ENCODE data around the gene HACD2. TPM values are rescaled to one million over a fixed set of nuclear protein-coding genes. Genes with fewer than 3 reads are reported as not detected.
A peak's percentile ranks its signal among the peaks of the same experiment; 100 is the strongest.

The HACD2 gene
- total and polyA plus RNA-seq, 4 donors, result 8.8 to 17.2 (median 12.8) TPM

GRCh38 chr3:123528130-123528529, 56.7 kb downstream of the HACD2 start:
- no peaks in the 10 kb centered on the region for H3K36me3 ChIP-seq (ENCODE audit: control insufficient read depth in 1 of 2, insufficient read depth in 2 of 2, low read length in 1 of 2)
- H3K9me3 ChIP-seq (ENCODE audit: control insufficient read depth, low read length), result no peaks in the 10 kb centered on the region
- H3K27me3 ChIP-seq (ENCODE audit: control insufficient read depth in 1 of 2, insufficient read depth in 2 of 2, low read length in 1 of 2), result no peaks in the 10 kb centered on the region
- 93 to 94% methylated on average over 2 of the region's 2 CpGs for WGBS, 2 donors
- no peak for DNase-seq
- H3K27ac ChIP-seq (ENCODE audit: low read depth in 1 of 2, low read length in 2 of 2), result no peak overlapping the region
- no peak for ATAC-seq (ENCODE audit: low FRiP score)
- intact Hi-C loops (cut with DNase I), result no loop called here
- H3K4me1 ChIP-seq (ENCODE audit: control insufficient read depth in 1 of 2, insufficient read depth in 2 of 2, low read length in 2 of 2), result peaks cover 0 to 3% of the 10 kb centered on the region in 2 donors
- no peak overlapping the region for H3K4me3 ChIP-seq (ENCODE audit: low read length in 2 of 2)

GRCh38 chr3:123527046-123527445, 57.8 kb downstream of the HACD2 start:
- no peak for ATAC-seq (ENCODE audit: low FRiP score)
- intact Hi-C loops (cut with DNase I), result no loop called here
- 94 to 95% methylated on average over 3 of the region's 3 CpGs for WGBS, 2 donors
- H3K9me3 ChIP-seq (ENCODE audit: control insufficient read depth, low read length), result no peaks in the 10 kb centered on the region
- no peaks in the 10 kb centered on the region for H3K36me3 ChIP-seq (ENCODE audit: control insufficient read depth in 1 of 2, insufficient read depth in 2 of 2, low read length in 1 of 2)
- no peak for DNase-seq
- no peak overlapping the region for H3K27ac ChIP-seq (ENCODE audit: low read depth in 1 of 2, low read length in 2 of 2)
- H3K4me3 ChIP-seq (ENCODE audit: low read length in 2 of 2), result no peak overlapping the region
- H3K4me1 ChIP-seq (ENCODE audit: control insufficient read depth in 1 of 2, insufficient read depth in 2 of 2, low read length in 2 of 2), result peaks cover 0 to 3% of the 10 kb centered on the region in 2 donors
- H3K27me3 ChIP-seq (ENCODE audit: control insufficient read depth in 1 of 2, insufficient read depth in 2 of 2, low read length in 1 of 2), result no peaks in the 10 kb centered on the region

- ATAC-seq (ENCODE audit: low FRiP score), result no peak
- intact Hi-C loops (cut with DNase I), result no loop called here
Measured at GRCh38 chr3:123526474-123526873, 58.4 kb downstream of the HACD2 start.

GRCh38 chr3:123525433-123525832, 59.4 kb downstream of the HACD2 start:
- DNase-seq (no peak), ATAC-seq (ENCODE audit: low FRiP score) (no peak)
- Histone ChIP-seq H3K4me3 (ENCODE audit: low read length in 2 of 2) (no peak overlapping the region), H3K27ac (ENCODE audit: low read depth in 1 of 2, low read length in 2 of 2) (no peak overlapping the region), H3K36me3 (ENCODE audit: control insufficient read depth in 1 of 2, insufficient read depth in 2 of 2, low read length in 1 of 2) (no peaks in the 10 kb centered on the region), H3K27me3 (ENCODE audit: control insufficient read depth in 1 of 2, insufficient read depth in 2 of 2, low read length in 1 of 2) (no peaks in the 10 kb centered on the region), H3K9me3 (ENCODE audit: control insufficient read depth, low read length) (no peaks in the 10 kb centered on the region), H3K4me1 (ENCODE audit: control insufficient read depth in 1 of 2, insufficient read depth in 2 of 2, low read length in 2 of 2) (peaks cover 0 to 3% of the 10 kb centered on the region in 2 donors)
- intact Hi-C loops (cut with DNase I), result no loop called here
- 93 to 94% methylated on average over 3 of the region's 3 CpGs for WGBS, 2 donors

More at GRCh38 chr3:123526474-123526873, 58.4 kb downstream of the HACD2 start:
- no peaks in the 10 kb centered on the region for H3K36me3 ChIP-seq (ENCODE audit: control insufficient read depth in 1 of 2, insufficient read depth in 2 of 2, low read length in 1 of 2)
- peaks cover 0 to 3% of the 10 kb centered on the region in 2 donors for H3K4me1 ChIP-seq (ENCODE audit: control insufficient read depth in 1 of 2, insufficient read depth in 2 of 2, low read length in 2 of 2)
- H3K9me3 ChIP-seq (ENCODE audit: control insufficient read depth, low read length), result no peaks in the 10 kb centered on the region
- WGBS, 2 donors, result 93 to 94% methylated on average over 1 of the region's 1 CpG
- H3K27me3 ChIP-seq (ENCODE audit: control insufficient read depth in 1 of 2, insufficient read depth in 2 of 2, low read length in 1 of 2), result no peaks in the 10 kb centered on the region
- DNase-seq, result no peak
- H3K4me3 ChIP-seq (ENCODE audit: low read length in 2 of 2), result no peak overlapping the region
- H3K27ac ChIP-seq (ENCODE audit: low read depth in 1 of 2, low read length in 2 of 2), result no peak overlapping the region

- H3K4me1 ChIP-seq (ENCODE audit: control insufficient read depth in 1 of 2, insufficient read depth in 2 of 2, low read length in 2 of 2), result peaks cover 0 to 3% of the 10 kb centered on the region in 2 donors
- no peak overlapping the region for H3K4me3 ChIP-seq (ENCODE audit: low read length in 2 of 2)
- no peaks in the 10 kb centered on the region for H3K36me3 ChIP-seq (ENCODE audit: control insufficient read depth in 1 of 2, insufficient read depth in 2 of 2, low read length in 1 of 2)
- no peaks in the 10 kb centered on the region for H3K27me3 ChIP-seq (ENCODE audit: control insufficient read depth in 1 of 2, insufficient read depth in 2 of 2, low read length in 1 of 2)
- WGBS, 2 donors, result 78 to 81% methylated on average over 4 of the region's 4 CpGs
- DNase-seq (no peak), ATAC-seq (ENCODE audit: low FRiP score) (no peak)
- intact Hi-C loops (cut with DNase I), result no loop called here
- no peaks in the 10 kb centered on the region for H3K9me3 ChIP-seq (ENCODE audit: control insufficient read depth, low read length)
- H3K27ac ChIP-seq (ENCODE audit: low read depth in 1 of 2, low read length in 2 of 2), result no peak overlapping the region
Measured at GRCh38 chr3:123524981-123525380, 59.9 kb downstream of the HACD2 start.

- DNase-seq (peak in 1 of 2 donors; percentile 55), ATAC-seq (ENCODE audit: low FRiP score) (peak; percentile 39)
- Histone ChIP-seq H3K27ac (ENCODE audit: low read depth in 1 of 2, low read length in 2 of 2) (peak overlapping the region in 1 of 2 donors; percentile 37), H3K4me3 (ENCODE audit: low read length in 2 of 2) (no peak overlapping the region), H3K9me3 (ENCODE audit: control insufficient read depth, low read length) (no peaks in the 10 kb centered on the region), H3K4me1 (ENCODE audit: control insufficient read depth in 1 of 2, insufficient read depth in 2 of 2, low read length in 2 of 2) (peaks cover 0 to 7% of the 10 kb centered on the region in 2 donors), H3K36me3 (ENCODE audit: control insufficient read depth in 1 of 2, insufficient read depth in 2 of 2, low read length in 1 of 2) (no peaks in the 10 kb centered on the region), H3K27me3 (ENCODE audit: control insufficient read depth in 1 of 2, insufficient read depth in 2 of 2, low read length in 1 of 2) (no peaks in the 10 kb centered on the region)
- WGBS, 2 donors, result 73 to 79% methylated on average over 11 of the region's 11 CpGs
- intact Hi-C loops (cut with DNase I), result no loop called here
Measured at GRCh38 chr3:123523023-123523412, 61.8 kb downstream of the HACD2 start.

- no peaks in the 10 kb centered on the region for H3K36me3 ChIP-seq (ENCODE audit: control insufficient read depth in 1 of 2, insufficient read depth in 2 of 2, low read length in 1 of 2)
- no peaks in the 10 kb centered on the region for H3K9me3 ChIP-seq (ENCODE audit: control insufficient read depth, low read length)
- H3K4me3 ChIP-seq (ENCODE audit: low read length in 2 of 2), result no peak overlapping the region
- 55 to 56% methylated on average over 4 of the region's 4 CpGs for WGBS, 2 donors
- peak overlapping the region in 1 of 2 donors; percentile 37 for H3K27ac ChIP-seq (ENCODE audit: low read depth in 1 of 2, low read length in 2 of 2)
- no peaks in the 10 kb centered on the region for H3K27me3 ChIP-seq (ENCODE audit: control insufficient read depth in 1 of 2, insufficient read depth in 2 of 2, low read length in 1 of 2)
- no peak for DNase-seq
- peak; percentile 47 for ATAC-seq (ENCODE audit: low FRiP score)
- intact Hi-C loops (cut with DNase I), result no loop called here
- H3K4me1 ChIP-seq (ENCODE audit: control insufficient read depth in 1 of 2, insufficient read depth in 2 of 2, low read length in 2 of 2), result peaks cover 0 to 7% of the 10 kb centered on the region in 2 donors
Measured at GRCh38 chr3:123522320-123523022, 62.4 kb downstream of the HACD2 start.

- peak overlapping the region; percentile 51 to 59 for H3K27ac ChIP-seq (ENCODE audit: low read depth in 1 of 2, low read length in 2 of 2)
- intact Hi-C loops (cut with DNase I), result no loop called here
- DNase-seq, result no peak
- 10 to 13% methylated on average over 3 of the region's 3 CpGs for WGBS, 2 donors
- ATAC-seq (ENCODE audit: low FRiP score), result no peak
- H3K36me3 ChIP-seq (ENCODE audit: control insufficient read depth in 1 of 2, insufficient read depth in 2 of 2, low read length in 1 of 2), result no peaks in the 10 kb centered on the region
- H3K4me3 ChIP-seq (ENCODE audit: low read length in 2 of 2), result no peak overlapping the region
- H3K4me1 ChIP-seq (ENCODE audit: control insufficient read depth in 1 of 2, insufficient read depth in 2 of 2, low read length in 2 of 2), result peaks cover 0 to 7% of the 10 kb centered on the region in 2 donors
- H3K9me3 ChIP-seq (ENCODE audit: control insufficient read depth, low read length), result no peaks in the 10 kb centered on the region
- H3K27me3 ChIP-seq (ENCODE audit: control insufficient read depth in 1 of 2, insufficient read depth in 2 of 2, low read length in 1 of 2), result no peaks in the 10 kb centered on the region
Measured at GRCh38 chr3:123521179-123521969, 63.5 kb downstream of the HACD2 start.
